ENCODE data around the gene ST8SIA6.
"Not testable (repeated sequence)": the region's sequence is repeated elsewhere in the genome, so short reads cannot be mapped to it uniquely, and the experiment has no call there.

Gene ST8SIA6, protein sequence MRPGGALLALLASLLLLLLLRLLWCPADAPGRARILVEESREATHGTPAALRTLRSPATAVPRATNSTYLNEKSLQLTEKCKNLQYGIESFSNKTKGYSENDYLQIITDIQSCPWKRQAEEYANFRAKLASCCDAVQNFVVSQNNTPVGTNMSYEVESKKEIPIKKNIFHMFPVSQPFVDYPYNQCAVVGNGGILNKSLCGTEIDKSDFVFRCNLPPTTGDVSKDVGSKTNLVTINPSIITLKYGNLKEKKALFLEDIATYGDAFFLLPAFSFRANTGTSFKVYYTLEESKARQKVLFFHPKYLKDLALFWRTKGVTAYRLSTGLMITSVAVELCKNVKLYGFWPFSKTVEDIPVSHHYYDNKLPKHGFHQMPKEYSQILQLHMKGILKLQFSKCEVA

DNA sequence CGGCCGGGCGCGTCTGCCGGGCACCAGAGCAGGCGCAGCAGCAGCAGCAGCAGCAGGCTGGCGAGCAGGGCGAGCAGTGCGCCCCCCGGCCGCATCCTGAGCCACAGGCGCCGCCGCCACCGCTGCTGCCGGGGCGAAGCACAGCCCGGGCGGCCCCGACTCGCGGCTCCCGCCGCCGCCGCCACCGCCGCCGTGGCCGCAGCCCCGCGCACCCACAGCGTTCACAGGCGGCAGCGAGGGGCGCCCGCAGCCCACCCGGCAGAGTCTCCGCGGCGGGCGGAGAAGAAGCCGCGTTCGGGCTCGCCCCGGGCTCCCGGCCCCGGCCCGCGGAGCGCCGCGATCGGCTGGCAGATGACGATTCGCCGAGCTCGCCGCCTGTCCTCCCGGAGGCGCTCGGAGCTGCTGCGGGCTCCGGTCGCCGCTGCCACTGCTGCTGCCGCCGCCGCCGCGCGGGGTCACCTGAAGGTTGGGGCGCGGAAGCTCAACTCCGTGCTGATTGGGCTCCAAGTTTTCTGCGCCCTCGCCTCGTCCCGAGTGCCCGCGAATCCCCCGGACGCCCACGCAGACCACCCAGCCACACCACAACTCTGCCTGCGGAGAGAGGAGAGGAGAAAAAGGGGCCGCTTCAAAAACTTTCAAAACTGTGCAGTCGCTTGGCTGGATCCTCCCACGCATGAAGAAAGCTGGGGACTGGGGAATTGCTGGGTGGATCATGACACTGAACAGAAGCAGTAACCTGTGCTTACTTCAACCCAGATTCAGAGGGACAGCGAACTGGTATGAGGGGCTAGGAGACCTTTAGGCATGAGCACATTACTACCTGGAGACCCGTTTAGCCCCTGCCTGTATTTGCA lies at the start of gene ST8SIA6:
Gene ST8SIA6, minus strand, starts transcription at position 435 of the 854 bp plus-strand sequence. Its CDS starts 340 bp downstream, at position 95.
- no peaks in the 10 kb centered on the region for H3K27me3 ChIP-seq (ENCODE audit: low read depth, low read length)
- H3K4me1 ChIP-seq (ENCODE audit: control insufficient read depth in 1 of 2, insufficient read depth in 2 of 2, low read length in 2 of 2), result peaks cover 0 to 14% of the 10 kb centered on the region in 2 donors
- H3K9me3 ChIP-seq (ENCODE audit: control insufficient read depth in 1 of 2, low read length in 2 of 2), result peaks cover 8 to 10% of the 10 kb centered on the region in 2 donors
- H3K36me3 ChIP-seq (ENCODE audit: control insufficient read depth in 1 of 2, insufficient read depth in 2 of 2, low read length in 2 of 2), result no peaks in the 10 kb centered on the region
- no peak within 1 kb of the TSS for H3K27ac ChIP-seq (ENCODE audit: low read length)
- H3K4me3 ChIP-seq (ENCODE audit: low read depth in 1 of 2, low read length in 2 of 2), result peak within 1 kb of the TSS; percentile 52 to 62

DNA sequence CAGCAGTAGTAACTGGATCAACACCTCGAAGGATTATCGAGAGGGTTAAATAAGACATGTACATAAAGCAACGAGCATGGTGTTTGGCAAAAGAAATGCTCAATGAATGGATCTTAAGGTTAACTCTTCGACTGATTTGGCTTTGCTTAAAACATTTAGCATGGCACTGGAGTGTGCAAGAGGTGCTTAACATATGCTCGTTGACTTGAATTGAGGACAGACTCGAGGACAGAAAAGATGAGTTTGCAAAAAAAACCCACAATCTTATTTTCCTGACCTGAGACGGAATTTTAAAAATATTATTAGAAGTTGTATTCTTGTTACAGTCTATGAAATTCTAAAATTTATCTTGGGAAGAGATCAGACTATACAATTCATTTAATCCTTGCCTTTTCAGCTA lies 49.4 kb upstream of the ST8SIA6 start:
- H3K4me1 ChIP-seq (ENCODE audit: control insufficient read depth in 1 of 2, insufficient read depth in 2 of 2, low read length in 2 of 2), result no peaks in the 10 kb centered on the region
- H3K27ac ChIP-seq (ENCODE audit: low read length), result no peak overlapping the region
- H3K27me3 ChIP-seq (ENCODE audit: low read depth, low read length), result no peaks in the 10 kb centered on the region
- H3K4me3 ChIP-seq (ENCODE audit: low read depth in 1 of 2, low read length in 2 of 2), result no peak overlapping the region
- H3K36me3 ChIP-seq (ENCODE audit: control insufficient read depth in 1 of 2, insufficient read depth in 2 of 2, low read length in 2 of 2), result no peaks in the 10 kb centered on the region
- no peaks in the 10 kb centered on the region for H3K9me3 ChIP-seq (ENCODE audit: control insufficient read depth in 1 of 2, low read length in 2 of 2)

DNA sequence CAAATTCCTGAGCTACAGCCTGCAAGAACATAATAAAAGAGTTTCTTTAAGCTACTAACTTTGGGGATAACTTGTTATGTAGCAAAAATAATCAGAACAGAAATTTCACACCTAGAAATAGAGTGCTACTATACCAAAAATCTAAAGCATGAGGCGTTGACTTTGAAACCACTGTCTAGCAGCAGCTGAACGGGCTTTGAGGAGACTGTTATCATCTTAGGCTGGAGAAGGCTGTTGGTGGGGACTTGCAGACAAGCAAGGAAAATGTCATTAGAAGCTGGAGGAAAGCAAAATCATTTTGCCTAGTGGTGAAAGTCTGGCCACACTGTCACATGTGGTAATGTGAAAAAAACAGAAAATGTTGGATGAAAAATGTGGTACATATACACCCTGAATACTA lies 48.4 kb upstream of the ST8SIA6 start:
- Histone ChIP-seq H3K4me3 (ENCODE audit: low read depth in 1 of 2, low read length in 2 of 2) (no peak overlapping the region), H3K36me3 (ENCODE audit: control insufficient read depth in 1 of 2, insufficient read depth in 2 of 2, low read length in 2 of 2) (no peaks in the 10 kb centered on the region), H3K27ac (ENCODE audit: low read length) (no peak overlapping the region), H3K9me3 (ENCODE audit: control insufficient read depth in 1 of 2, low read length in 2 of 2) (no peaks in the 10 kb centered on the region), H3K27me3 (ENCODE audit: low read depth, low read length) (no peaks in the 10 kb centered on the region), H3K4me1 (ENCODE audit: control insufficient read depth in 1 of 2, insufficient read depth in 2 of 2, low read length in 2 of 2) (no peaks in the 10 kb centered on the region)

DNA sequence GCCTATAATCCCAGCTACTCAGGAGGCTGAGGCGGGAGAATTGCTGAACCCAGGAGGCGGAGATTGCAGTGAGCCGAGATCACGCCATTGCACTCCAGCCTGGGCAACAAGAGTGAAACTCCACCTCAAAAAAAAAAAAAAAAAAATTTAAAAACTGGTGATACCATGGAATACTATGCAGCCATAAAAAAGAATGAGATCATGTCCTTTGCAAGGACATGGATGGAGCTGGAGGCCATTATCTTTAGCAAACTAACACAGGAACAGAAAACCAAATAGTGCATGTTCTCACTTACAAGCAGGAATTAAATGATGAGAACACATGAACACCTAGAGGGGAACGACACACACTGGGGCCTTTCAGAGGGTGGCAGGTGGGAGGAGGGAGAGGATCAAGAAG lies 44.6 kb upstream of the ST8SIA6 start:
- H3K9me3 ChIP-seq (ENCODE audit: control insufficient read depth in 1 of 2, low read length in 2 of 2); H3K36me3 ChIP-seq (ENCODE audit: control insufficient read depth in 1 of 2, insufficient read depth in 2 of 2, low read length in 2 of 2); H3K27me3 ChIP-seq (ENCODE audit: low read depth, low read length); H3K27ac ChIP-seq (ENCODE audit: low read length); H3K4me1 ChIP-seq (ENCODE audit: control insufficient read depth in 1 of 2, insufficient read depth in 2 of 2, low read length in 2 of 2); H3K4me3 ChIP-seq (ENCODE audit: low read depth in 1 of 2, low read length in 2 of 2): not testable (repeated sequence)

DNA sequence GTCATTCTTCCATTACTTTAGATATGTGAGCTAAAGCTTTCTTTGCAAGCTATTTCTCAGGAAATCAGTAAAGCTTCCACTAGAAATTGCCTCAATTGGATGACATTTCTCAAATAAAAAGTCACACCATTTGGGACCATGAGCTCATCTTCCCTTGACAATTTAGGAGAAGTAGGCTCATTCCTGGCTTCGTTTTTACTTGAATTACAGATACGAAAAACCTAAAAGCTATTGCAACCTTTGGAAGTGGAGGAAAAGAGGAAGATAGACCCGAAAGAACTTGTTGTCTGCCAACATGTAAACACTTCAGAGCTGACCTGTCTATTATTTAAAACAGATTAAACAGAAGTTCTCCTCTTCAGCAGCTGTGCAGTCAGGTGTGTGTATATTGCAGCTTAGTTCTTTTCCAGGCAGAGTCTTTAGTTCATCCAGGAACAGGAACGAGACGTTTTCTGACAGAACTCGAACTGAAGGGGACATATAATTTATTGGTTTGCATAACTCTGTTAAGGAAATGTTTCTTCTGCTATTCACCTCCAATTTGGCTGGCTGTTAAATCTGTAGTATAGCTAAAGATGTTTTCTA lies 43.1 kb upstream of the ST8SIA6 start:
- Histone ChIP-seq H3K9me3 (ENCODE audit: control insufficient read depth in 1 of 2, low read length in 2 of 2) (no peaks in the 10 kb centered on the region), H3K4me3 (ENCODE audit: low read depth in 1 of 2, low read length in 2 of 2) (no peak overlapping the region), H3K27me3 (ENCODE audit: low read depth, low read length) (no peaks in the 10 kb centered on the region), H3K4me1 (ENCODE audit: control insufficient read depth in 1 of 2, insufficient read depth in 2 of 2, low read length in 2 of 2) (no peaks in the 10 kb centered on the region), H3K27ac (ENCODE audit: low read length) (no peak overlapping the region), H3K36me3 (ENCODE audit: control insufficient read depth in 1 of 2, insufficient read depth in 2 of 2, low read length in 2 of 2) (no peaks in the 10 kb centered on the region)

DNA sequence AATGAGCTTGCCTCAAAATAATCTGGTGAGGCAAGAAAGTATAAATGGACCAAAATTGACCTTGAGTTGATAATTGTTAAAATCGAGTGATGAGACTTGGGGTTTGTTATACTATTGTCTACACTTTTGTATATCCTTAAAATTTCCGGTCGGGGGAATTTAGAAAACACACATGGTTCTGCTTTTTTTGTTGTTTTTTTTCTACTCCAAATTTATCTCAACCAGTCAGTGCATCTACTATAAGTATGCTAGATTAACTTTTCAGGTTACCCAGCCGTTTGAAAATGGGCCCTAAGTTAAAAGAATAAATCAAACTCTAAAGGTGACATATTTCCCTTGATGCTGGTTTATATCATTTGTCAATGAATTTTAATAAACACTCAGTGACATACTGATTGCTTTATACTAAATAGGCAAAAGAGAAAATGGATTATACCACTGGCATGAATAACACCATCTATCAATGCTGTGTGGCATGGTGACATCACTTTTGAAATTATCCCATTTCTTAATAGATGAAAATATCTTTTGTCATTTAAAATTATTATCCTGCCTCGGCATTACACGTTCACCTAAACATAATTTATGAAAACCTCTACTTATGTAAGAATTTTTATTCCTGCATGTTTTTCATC lies 40.3 kb upstream of the ST8SIA6 start:
- no peaks in the 10 kb centered on the region for H3K27me3 ChIP-seq (ENCODE audit: low read depth, low read length)
- no peaks in the 10 kb centered on the region for H3K36me3 ChIP-seq (ENCODE audit: control insufficient read depth in 1 of 2, insufficient read depth in 2 of 2, low read length in 2 of 2)
- H3K4me1 ChIP-seq (ENCODE audit: control insufficient read depth in 1 of 2, insufficient read depth in 2 of 2, low read length in 2 of 2), result no peaks in the 10 kb centered on the region
- no peaks in the 10 kb centered on the region for H3K9me3 ChIP-seq (ENCODE audit: control insufficient read depth in 1 of 2, low read length in 2 of 2)
- no peak overlapping the region for H3K27ac ChIP-seq (ENCODE audit: low read length)
- no peak overlapping the region for H3K4me3 ChIP-seq (ENCODE audit: low read depth in 1 of 2, low read length in 2 of 2)

DNA sequence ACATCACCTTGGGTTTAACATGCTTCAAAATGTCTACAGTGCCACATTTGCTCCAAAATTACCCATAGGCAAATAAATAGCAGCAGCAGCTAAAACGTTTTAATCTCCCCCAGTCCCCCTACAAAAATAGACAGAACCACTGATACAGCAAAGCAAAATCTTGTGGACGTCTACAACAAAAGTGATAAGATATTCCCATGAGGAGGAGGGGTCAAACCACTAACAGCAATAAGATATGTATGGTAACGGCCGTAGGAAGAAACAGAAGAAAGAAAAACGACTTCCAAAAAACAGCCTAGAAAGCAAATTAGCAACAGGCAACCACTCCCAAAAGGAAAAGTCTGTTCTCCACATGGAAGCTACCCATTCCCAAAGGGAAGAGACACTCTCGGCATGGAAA lies 34.5 kb upstream of the ST8SIA6 start:
- Histone ChIP-seq H3K4me3 (ENCODE audit: low read depth in 1 of 2, low read length in 2 of 2) (no peak overlapping the region), H3K36me3 (ENCODE audit: control insufficient read depth in 1 of 2, insufficient read depth in 2 of 2, low read length in 2 of 2) (no peaks in the 10 kb centered on the region), H3K9me3 (ENCODE audit: control insufficient read depth in 1 of 2, low read length in 2 of 2) (no peaks in the 10 kb centered on the region), H3K27ac (ENCODE audit: low read length) (no peak overlapping the region), H3K27me3 (ENCODE audit: low read depth, low read length) (no peaks in the 10 kb centered on the region), H3K4me1 (ENCODE audit: control insufficient read depth in 1 of 2, insufficient read depth in 2 of 2, low read length in 2 of 2) (no peaks in the 10 kb centered on the region)

DNA sequence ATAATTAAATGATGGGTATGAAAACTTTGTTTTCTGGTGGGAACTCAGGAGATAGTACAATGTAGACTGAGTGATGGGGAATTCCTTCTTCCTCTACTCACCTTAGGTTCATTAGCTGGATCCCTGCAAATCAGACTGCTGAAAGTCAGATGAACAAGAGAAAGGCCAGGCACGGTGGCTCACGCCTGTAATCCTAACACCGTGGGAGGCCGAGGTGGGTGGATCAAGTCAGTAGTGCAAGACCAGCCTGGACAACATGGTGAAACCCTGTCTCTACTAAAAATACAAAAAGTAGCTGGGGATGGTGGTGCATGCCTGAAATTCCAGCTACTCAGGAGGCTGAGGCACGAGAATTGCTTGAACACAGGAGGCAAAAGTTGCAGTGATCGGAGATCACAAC lies 28.7 kb upstream of the ST8SIA6 start:
- Histone ChIP-seq H3K27ac (ENCODE audit: low read length) (no peak overlapping the region), H3K4me1 (ENCODE audit: control insufficient read depth in 1 of 2, insufficient read depth in 2 of 2, low read length in 2 of 2) (no peaks in the 10 kb centered on the region), H3K27me3 (ENCODE audit: low read depth, low read length) (no peaks in the 10 kb centered on the region), H3K36me3 (ENCODE audit: control insufficient read depth in 1 of 2, insufficient read depth in 2 of 2, low read length in 2 of 2) (no peaks in the 10 kb centered on the region), H3K4me3 (ENCODE audit: low read depth in 1 of 2, low read length in 2 of 2) (no peak overlapping the region), H3K9me3 (ENCODE audit: control insufficient read depth in 1 of 2, low read length in 2 of 2) (peaks cover 0 to 12% of the 10 kb centered on the region in 2 donors)

DNA sequence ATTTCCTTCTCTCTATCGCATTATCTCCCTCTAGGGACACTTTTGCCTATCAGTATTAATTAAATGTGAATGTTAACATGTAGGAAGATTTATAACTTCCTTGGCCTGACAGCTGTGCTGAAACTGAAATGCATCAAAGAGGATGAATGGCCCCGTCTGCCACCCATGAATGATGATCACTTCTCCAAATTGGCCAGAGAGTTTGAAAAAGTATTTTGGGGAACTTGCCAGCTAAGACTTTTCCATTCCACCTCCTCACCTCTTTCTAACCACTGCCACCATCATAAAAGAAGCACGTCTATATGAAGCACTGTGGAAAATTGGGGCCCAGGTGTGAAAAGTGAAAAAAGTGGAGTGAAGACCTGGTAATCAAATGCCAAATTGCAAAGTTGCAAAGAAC lies 25.4 kb upstream of the ST8SIA6 start:
- Histone ChIP-seq H3K36me3 (ENCODE audit: control insufficient read depth in 1 of 2, insufficient read depth in 2 of 2, low read length in 2 of 2) (no peaks in the 10 kb centered on the region), H3K27ac (ENCODE audit: low read length) (no peak overlapping the region), H3K9me3 (ENCODE audit: control insufficient read depth in 1 of 2, low read length in 2 of 2) (peaks cover 0 to 12% of the 10 kb centered on the region in 2 donors), H3K4me1 (ENCODE audit: control insufficient read depth in 1 of 2, insufficient read depth in 2 of 2, low read length in 2 of 2) (no peaks in the 10 kb centered on the region), H3K4me3 (ENCODE audit: low read depth in 1 of 2, low read length in 2 of 2) (no peak overlapping the region), H3K27me3 (ENCODE audit: low read depth, low read length) (no peaks in the 10 kb centered on the region)

DNA sequence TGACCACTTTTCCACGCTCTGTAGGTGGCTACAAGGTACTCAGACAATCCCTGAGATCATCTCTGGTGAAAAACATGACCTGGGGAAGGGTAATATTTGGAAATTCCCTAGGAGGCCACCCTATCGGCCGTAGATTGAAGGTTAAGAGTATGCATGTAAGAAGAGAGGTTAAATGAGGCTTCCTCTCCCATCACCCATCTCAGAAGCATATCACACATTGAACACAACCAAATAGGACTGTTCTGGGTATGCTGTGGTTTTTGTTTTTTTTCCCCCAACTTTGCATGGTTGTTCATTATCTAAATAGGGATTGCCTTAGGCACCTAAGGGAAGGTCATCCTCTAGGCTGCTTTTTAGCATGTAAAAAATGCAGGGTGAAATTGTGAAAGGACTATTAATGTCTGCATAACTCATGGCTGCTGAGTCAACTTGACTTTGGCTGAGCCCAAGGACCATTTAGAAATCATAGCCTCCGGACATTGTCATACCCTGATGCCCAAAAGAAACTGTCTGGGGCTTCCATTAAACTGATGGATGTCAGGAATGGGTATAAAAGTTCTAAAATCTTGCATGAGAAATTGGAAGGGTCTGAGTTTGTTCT lies 24.7 kb upstream of the ST8SIA6 start:
- H3K9me3 ChIP-seq (ENCODE audit: control insufficient read depth in 1 of 2, low read length in 2 of 2), result peaks cover 0 to 12% of the 10 kb centered on the region in 2 donors
- H3K4me1 ChIP-seq (ENCODE audit: control insufficient read depth in 1 of 2, insufficient read depth in 2 of 2, low read length in 2 of 2), result no peaks in the 10 kb centered on the region
- H3K27ac ChIP-seq (ENCODE audit: low read length), result no peak overlapping the region

DNA sequence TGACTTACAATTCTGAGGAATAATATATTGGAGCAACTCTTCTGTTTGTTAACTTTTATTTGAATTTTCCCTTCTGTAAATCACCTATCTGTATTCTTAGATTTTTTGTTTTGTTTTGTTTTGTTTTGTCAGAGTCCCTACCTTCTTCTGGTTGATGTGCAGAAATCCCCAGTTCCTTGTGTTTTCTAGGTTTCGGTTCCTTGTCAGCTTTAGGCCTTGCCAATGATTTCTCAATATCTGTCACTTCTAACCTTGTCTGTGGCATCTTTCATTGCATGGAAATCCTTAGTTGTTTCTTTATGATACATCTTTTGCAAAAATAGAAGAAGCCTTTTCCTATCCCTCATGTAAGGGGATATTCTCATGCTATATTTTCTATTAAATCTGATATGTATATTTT lies 21.7 kb upstream of the ST8SIA6 start:
- Histone ChIP-seq H3K27ac (ENCODE audit: low read length) (no peak overlapping the region), H3K4me1 (ENCODE audit: control insufficient read depth in 1 of 2, insufficient read depth in 2 of 2, low read length in 2 of 2) (no peaks in the 10 kb centered on the region), H3K9me3 (ENCODE audit: control insufficient read depth in 1 of 2, low read length in 2 of 2) (peaks cover 0 to 4% of the 10 kb centered on the region in 2 donors), H3K4me3 (ENCODE audit: low read depth in 1 of 2, low read length in 2 of 2) (no peak overlapping the region), H3K27me3 (ENCODE audit: low read depth, low read length) (no peaks in the 10 kb centered on the region), H3K36me3 (ENCODE audit: control insufficient read depth in 1 of 2, insufficient read depth in 2 of 2, low read length in 2 of 2) (no peaks in the 10 kb centered on the region)

More for the DNA sequence above, 24.7 kb upstream of the ST8SIA6 start:
- Histone ChIP-seq H3K4me3 (ENCODE audit: low read depth in 1 of 2, low read length in 2 of 2) (no peak overlapping the region), H3K36me3 (ENCODE audit: control insufficient read depth in 1 of 2, insufficient read depth in 2 of 2, low read length in 2 of 2) (no peaks in the 10 kb centered on the region), H3K27me3 (ENCODE audit: low read depth, low read length) (no peaks in the 10 kb centered on the region)

All from muscle layer of duodenum (tissue), 2 donors.